DMS114 treated with DMSO at 0.1 percent for 48 hours (cell line): Measurements from ENCODE around the gene ATP5F1E.
A peak's percentile ranks its signal among the peaks of the same experiment; 100 is the strongest.
"Not testable (repeated sequence)": the region's sequence is repeated elsewhere in the genome, so short reads cannot be mapped to it uniquely, and the experiment has no call there.

Experiments used
- DNase-seq: peaks from one replicate; lab custom pipeline; 2025; ENCODE audit not compliant: unreplicated experiment; lab: John Stamatoyannopoulos, UW

ATP5F1E gene

DNA sequence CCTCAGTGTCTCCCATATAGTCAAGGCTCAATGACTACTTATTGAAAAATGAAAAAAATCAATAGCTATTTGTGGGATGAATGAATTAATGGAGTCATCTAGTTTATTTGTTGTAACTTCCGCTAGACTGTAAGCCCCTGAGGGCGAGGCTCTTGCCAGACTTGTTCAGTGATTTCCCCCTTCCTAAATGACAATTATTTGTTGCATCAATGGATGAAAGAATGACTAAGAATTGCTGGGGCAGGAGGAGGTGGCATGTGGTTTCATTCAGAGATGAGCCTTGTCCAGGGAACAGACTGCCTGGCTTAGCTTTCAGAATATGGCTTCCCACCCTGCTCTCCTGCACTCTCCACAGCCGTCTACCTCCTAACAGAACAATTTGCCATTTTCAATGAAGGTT lies 11.6 kb upstream of the ATP5F1E start:
- DNase-seq: no peak

DNA sequence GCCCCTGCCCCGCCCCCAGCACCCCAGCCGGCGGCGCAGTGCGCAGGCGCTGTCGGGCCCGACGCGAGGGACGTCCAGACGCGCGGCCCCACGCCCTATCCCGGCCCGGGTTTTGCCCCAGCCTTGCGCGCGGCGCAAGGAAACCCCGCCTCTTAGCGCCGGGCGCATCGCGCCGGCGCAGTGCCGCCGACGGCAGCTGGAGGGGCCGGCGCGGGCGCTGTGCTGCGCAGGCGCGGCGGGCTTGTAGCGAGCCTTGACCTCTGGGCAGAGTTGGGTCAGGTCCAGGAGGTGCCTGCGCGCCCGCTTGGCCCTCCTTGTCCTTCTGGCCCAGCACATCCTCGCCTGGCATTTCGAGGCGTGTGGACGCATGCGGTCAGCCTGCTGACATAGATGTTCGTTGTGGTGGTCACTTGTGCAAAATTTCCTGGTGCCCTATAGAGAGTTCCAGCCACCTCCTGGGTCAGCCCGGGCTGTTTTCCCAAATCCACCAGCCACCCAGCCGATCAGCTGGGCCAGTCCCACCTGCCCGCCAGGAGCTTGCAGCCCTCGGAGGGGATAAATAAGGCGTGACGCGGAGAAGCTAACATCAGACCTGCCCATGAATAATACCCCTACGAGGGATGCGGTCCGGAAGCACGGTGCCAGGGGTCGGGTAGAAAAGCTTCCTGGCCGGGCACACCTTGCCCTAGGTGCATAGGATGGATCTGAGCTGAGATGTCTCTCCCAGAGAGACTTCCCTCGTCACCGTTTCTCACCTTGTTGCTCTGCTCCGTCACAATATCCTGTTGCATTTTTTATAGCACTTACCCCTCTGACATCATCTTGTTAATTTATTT lies 10.9 kb upstream of the ATP5F1E start:
- peak; percentile 69 for DNase-seq

DNA sequence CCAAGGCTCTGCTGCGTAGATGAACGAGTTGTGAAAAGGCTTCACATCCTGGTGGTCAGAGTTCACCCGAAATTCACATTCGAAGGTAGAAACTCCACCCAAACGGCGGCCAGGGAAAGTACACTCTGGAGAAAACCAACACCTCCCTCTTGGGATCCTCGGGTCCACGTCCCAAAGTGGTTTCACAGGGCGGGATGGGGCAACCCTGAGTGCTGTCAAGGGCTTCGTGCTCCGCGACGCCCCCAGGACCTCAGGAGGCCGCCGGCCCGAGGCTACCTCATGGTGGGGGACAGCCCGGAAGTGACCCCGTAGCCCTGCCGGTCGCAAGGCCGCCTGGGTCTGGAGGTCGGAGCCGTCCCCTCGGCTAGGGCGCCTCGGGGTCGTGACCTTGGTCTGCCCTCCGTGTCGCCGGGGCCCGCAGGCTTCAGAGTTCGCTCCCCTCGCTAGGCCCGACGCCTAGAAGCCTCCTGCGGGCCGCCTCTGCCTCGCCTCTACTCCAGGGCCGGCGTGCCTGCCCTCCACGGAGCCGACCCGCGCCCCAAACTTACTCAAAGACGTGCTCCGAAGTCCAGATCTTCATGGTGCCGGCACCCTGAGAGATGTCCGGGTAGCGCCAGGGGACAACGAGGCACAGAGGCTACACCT lies 10.1 kb upstream of the ATP5F1E start, which contains the start of gene PRELID3B:
Gene PRELID3B, minus strand, starts transcription at position 636 of the 645 bp plus-strand sequence. Its CDS starts 56 bp downstream, at position 580.
- DNase-seq: no peak

DNA sequence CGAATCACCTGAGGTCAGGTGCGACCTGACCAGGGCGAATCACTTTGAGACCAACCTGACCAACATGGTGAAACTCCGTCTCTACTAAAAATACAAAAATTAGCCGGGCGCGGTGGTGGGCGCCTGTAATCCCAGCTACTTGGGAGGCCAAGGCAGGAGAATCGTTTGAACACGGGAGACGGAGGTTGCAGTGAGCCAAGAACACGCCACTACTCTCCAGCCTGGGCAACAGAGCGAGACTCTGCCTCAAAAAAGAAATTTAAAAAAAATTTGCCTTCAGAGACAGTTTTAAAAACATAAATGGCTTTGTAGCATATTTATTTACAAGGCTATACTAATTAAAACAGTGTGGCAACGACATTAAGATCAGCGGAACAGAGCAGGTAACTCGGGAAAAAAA lies 9.4 kb upstream of the ATP5F1E start:
- DNase-seq: not testable (repeated sequence)

DNA sequence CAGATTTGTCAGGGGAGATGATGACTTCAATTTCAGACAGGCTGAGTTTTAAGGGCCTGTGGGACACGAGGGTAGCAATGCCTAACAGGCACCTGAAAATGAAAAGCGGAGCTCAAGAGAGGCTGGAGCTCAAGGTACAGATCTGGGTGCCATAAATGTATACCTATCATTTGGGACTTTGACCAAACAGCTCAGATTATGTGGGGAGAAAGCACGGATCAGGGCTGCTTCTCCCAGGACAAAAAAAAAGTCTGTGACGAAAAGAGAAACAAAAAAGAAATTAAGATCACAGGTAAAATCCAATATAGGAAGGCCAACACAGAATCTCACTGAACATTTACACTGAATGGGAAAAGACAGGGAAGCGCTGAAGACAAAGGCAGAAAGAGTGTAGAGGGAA lies 8.5 kb upstream of the ATP5F1E start:
- no peak for DNase-seq

DNA sequence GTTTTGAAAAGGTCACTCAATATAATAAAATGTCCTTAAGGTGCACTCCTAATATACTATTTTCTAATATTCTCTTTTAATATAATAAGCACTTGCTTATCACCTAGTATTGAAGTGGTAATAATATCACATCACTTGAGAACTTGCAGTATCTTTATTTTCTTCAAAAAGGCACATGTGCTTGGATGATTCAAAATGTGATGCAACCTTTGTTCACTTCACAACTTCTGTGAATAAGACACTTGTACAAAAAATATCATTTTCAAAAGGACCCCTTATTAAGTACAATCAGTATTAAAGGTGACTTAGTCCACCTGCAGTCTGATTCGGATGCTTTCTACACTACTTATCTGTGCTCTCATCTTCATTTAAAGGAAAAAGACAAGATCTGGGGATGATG lies 7.1 kb upstream of the ATP5F1E start:
- no peak for DNase-seq

DNA sequence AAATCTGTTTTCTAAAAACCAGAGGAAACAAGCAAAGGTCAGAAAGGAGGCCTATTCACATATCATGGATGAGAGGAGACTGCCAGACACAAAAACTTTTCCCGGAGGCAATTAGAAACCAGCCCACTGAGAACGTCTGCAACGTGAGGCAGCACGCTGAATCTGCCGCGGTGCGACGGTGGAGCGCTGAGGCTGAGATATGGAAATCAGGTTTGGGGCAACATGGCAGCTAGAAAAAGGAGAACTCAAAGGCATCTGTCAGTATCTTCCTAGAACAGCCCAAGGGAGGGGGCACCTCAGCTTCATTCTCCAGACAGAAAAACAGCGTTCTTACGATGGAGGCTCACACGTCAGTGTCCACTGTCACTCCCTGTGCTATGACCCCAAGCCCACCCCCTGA lies 5.3 kb upstream of the ATP5F1E start:
- DNase-seq: no peak

DNA sequence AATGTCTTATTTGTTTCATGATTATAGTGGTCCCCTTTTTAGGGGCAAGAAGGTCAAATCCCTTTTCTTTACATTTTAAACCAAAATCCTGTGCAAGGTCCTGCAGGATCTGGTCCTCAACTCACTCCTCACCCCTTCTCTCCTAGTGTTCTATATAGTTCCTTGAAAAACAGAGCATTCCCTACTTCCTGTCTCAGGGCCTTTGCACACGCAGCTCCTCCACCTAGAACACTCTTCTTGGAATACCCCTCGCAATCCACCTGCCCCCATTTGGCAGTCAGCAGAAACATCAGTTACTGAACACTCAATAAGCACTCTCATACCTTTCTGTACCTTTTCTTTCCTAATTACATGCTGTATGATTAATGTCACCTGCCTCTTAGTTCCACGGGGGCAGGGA lies 3.2 kb upstream of the ATP5F1E start:
- DNase-seq: no peak

DNA sequence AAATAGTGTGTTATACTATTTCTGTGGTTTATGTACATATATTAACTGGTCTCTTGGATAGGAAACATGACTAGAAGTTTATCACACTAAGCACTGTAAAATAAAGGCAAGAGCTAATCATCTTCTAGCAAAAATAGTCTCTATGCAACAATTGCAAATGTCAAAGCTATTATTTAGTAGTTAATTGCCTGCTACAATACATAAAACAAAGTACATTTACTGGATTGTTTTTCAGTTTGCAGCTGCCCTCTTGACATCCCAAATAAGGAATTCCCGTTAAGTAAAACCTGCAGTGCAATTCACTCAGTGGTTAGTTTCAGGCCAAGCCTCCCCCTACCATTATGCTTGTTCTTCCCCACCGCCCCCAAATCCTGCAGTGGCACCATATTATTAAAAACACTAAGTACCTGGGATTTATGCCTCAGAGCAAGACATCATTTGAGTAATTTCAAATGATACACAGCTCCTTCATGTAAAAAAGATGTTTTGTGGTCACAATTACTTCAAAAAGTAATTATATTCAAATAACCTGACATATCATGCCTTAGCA lies 1.6 kb upstream of the ATP5F1E start:
- no peak for DNase-seq

DNA sequence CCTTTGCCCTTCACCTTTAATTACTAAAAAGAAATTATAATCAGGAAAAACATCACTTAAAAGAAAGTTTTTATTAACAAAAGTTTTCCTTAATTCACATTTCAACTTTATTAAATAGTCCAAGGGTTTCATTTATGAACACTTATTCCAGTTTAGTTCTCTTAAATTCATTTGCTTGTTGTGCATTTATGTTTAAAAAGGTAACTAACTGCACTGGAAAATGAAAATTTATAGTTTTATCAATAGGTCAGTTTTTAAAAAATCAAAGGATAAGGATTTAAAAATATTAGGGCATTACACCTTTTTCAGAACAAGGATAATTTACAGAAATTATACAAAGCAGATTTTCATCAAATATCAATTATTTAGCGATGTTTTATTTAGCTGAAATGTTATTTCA lies 958 bp upstream of the ATP5F1E start:
- no peak for DNase-seq

DNA sequence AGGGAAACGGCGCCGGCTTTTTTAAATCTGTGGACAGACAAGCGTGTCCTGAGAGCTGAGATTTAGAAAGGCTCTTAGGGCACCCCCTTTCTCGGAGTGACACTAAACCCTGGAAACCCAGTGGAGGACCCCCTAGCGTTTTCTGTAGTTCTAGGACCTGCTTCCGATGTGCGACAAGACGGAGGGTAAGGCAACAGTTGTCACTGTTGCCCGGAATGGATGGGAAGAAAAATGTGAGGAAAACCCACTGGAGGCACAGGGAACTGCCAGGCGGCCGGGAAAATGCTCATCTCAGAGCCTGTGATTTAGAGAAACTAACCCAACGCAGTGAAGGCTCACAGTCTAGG lies 551 bp upstream of the ATP5F1E start:
- DNase-seq: peak; percentile 77

DNA sequence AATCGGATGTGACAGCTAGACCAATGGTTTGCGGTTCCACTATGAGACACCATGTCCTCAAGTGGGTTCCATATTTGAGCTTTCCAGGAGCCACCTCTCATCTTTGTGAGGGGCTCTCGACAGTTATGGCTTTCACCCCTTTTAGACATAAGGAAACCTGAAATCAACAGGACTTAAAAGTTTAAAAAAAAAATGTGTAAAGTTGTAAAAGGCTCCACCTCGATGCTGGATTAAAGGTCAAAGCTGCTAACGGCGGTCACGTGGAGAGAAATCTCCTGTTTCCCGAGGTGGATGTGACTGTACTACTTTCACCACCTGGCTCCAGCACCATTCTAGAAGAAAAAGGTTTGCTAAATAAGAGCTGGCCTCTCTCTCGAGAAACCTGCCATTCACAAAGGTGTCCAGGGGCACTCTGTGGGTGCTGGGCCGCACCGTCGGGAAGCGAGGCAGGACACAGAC lies 542 bp downstream of the ATP5F1E start:
- DNase-seq: no peak

DNA sequence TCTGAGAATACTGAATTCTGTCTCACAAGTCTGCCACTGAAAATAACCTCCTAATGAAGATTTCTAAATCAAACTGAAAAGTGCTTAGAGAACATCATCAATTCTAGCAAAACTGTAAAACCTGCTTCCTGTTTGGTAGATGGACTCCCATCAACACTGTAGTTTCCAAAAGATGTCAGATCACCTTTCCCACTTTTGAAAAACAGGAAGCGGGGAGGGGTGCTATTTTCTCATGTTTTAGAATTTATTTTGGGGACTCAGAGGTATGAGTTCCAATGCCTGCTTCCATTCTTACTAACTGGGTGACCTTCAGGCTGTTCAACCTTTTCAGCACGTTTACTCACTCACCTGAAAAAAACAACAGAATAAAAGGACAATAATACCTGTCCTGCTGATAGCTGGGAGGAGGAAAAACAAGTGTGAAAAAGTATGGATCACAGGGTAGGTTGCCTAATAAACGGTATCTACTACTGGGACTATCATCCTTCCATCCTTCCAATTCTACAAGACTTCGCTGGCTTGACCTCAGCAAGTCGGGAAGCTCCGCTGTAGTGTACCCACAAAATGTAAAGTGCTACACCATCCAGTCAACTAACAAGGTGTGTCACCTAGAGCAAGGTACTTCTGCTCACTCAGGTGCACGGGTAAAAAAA lies 1.1 kb downstream of the ATP5F1E start:
- DNase-seq: no peak

DNA sequence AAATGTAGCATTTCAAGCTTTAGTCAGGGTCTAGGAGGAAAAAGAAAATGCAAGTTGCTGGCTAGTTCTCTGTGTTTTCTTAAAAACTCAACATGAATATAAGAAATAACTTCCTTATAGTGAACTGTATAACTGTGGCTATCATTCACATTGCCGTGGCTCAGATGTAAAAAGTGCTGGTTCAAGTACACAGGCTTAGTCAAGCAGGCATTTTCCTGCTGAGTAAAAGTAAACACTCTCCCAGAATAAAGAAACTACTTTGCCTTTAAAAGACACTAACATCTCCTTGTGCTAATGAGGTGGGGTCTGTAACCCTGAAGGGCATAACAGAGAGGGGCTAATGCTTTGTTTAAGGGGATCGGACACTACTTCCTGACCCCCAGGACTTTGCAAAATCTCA lies 3.3 kb downstream of the ATP5F1E start:
- DNase-seq: no peak

DNA sequence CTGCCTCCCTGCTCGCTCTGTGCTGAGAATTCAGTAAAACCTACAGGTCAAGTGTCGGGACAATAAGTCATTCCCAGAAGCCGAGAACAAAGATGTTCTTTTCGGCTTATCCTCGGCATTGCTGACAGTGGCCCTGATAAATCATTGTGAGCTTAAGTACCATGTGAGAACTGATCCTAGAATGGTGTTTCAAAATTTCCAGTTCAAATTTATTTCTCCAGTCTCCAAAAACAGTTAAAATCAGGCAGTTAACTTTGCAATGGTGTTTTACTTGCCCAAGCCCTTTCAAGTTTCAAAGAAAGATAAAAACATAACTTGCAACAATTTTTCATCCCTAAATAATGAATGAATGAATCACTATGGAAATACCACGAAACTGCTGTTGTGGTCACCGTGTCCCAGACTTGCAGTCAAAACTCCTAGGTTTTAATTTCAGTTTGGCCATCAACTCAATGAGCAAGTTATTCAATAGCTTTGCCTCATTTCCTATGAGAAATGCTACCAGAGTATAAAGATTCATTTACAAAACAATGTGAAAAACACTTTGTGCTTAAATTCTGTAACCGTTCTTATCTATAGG lies 4.3 kb downstream of the ATP5F1E start:
- DNase-seq: no peak

DNA sequence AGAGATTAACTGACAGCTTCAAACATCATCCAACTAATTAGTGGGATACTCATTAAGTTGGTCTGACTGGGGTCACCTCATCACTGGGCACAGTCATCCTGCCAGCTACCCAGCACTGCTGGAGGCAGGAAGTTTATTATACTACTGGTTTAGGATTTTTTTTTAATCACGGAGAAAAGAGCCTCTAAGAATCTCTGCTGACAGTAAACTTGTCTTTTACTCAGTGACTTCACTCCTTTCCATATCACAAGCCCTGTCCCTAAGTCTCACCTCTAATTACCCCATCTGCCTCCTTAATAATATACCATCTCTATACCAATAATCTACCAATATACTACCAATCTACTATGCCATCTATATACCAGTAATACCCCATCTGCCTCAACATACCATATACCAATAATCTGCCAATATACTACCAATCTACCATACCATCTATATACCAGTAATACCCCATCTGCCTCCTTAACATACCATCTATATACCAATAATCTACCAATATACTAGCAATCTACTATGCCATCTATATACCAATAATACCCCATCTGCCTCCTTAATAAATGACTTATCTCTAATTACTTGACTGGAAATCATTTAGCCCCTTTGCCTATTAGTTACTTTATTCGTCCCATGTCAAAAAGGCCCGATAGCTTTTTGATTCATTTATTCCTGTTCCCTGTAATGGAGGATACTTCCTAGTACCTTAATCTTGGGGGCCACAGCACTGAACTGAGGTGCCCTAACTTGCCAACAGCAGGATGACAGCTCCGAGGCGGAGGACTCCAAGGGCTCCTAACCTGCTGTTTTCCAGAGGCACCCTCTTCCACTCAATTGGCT lies 5.0 kb downstream of the ATP5F1E start:
- DNase-seq: no peak

DNA sequence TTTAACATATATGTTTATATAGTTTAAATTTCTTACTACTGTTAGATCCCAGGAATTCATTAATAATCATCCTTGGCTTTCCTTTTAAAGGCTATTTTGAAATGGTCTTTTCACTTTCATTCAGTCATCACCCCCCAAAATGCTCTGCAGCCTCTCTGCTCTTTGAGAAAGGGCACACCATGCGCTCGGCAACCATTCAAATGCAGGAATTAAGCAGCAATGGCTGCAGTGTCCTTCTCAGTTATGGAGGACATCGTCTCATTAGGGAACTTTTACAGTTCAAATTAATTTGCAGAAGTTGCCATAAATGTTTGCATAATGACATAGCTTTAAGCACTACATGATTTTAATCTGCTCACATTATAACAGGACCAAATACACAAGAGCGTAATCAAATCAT lies 6.6 kb downstream of the ATP5F1E start:
- no peak for DNase-seq

DNA sequence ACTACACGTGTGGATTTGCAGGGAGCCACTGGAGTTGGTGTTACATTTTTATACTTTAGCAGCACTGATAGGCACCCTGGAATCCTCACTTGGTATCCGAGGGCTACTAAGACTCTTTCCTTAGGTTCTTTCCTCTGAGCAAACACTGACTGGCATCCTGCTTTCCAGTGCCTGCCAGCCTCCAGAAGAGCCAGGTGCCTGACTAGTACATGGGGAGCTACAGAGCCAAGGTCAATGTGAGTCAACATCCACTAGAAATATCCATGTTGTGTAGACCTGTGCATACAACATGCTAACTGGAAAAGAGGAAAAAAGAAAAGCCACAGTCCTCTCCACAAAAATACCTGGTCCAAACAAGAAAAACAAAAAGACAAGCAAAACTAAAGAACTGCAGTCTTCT lies 7.0 kb downstream of the ATP5F1E start:
- no peak for DNase-seq

DNA sequence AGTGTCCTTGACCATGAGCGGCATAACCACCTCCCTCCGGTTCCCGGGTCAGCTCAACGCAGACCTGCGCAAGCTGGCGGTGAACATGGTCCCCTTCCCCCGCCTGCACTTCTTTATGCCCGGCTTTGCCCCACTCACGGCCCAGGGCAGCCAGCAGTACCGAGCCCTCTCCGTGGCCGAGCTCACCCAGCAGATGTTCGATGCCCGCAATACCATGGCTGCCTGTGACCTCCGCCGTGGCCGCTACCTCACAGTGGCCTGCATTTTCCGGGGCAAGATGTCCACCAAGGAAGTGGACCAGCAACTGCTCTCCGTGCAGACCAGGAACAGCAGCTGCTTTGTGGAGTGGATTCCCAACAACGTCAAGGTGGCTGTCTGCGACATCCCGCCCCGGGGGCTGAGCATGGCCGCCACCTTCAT lies 8.0 kb downstream of the ATP5F1E start:
- DNase-seq: no peak

DNA sequence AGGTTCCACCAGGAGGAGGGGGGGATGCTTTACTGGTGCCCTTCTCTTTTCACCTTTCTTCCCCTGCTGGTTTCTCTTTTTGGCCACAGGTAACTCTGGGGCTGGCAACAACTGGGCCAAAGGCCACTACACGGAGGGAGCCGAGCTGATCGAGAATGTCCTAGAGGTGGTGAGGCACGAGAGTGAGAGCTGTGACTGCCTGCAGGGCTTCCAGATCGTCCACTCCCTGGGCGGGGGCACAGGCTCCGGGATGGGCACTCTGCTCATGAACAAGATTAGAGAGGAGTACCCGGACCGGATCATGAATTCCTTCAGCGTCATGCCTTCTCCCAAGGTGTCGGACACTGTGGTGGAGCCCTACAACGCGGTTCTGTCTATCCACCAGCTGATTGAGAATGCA lies 8.5 kb downstream of the ATP5F1E start:
- no peak for DNase-seq

DNA sequence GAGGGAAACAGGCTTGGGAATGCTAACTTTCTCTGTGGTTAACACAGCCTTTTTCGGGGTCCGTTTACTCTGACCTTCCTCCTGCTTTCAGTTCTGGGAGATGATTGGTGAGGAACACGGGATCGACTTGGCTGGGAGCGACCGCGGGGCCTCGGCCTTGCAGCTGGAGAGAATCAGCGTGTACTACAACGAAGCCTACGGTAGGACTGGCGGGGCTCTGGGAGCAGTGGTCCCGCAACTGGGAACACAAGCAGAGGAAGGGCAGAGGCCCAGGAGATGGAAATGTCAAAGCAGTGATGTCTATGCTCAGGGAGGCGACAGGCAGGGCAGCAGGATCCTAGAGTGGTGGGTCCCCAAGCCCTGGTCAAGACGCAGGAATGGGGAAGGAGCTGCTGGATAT lies 9.4 kb downstream of the ATP5F1E start:
- DNase-seq: no peak
